ENCODE results near the gene ERVFRD-1.

- no peak for TF ChIP-seq CTCF (IDR thresholded peaks at IDR 0.05)
- no peak for TF ChIP-seq POLR2A (IDR thresholded peaks at IDR 0.05)
Measured at GRCh38 chr6:11069760-11070159, 41.8 kb downstream of the ERVFRD-1 start.
